HG03354 (cell line): Measurements from ENCODE around the gene DNASE1L2.
"Not testable (repeated sequence)": the region's sequence is repeated elsewhere in the genome, so short reads cannot be mapped to it uniquely, and the experiment has no call there.

ENCODE experiments used
- ATAC-seq: cut with Tn5 transposase; IDR thresholded peaks from one replicate; pipeline ENCODE4 v1.9.1; 2021; ENCODE audit warnings: mild to moderate bottlenecking; ENCODE audit not compliant: unreplicated experiment, poor library complexity, severe bottlenecking

The DNASE1L2 gene

GRCh38 chr16:2203119-2203688 is 33.0 kb upstream of the DNASE1L2 start:
- ATAC-seq: not testable (repeated sequence)

DNA sequence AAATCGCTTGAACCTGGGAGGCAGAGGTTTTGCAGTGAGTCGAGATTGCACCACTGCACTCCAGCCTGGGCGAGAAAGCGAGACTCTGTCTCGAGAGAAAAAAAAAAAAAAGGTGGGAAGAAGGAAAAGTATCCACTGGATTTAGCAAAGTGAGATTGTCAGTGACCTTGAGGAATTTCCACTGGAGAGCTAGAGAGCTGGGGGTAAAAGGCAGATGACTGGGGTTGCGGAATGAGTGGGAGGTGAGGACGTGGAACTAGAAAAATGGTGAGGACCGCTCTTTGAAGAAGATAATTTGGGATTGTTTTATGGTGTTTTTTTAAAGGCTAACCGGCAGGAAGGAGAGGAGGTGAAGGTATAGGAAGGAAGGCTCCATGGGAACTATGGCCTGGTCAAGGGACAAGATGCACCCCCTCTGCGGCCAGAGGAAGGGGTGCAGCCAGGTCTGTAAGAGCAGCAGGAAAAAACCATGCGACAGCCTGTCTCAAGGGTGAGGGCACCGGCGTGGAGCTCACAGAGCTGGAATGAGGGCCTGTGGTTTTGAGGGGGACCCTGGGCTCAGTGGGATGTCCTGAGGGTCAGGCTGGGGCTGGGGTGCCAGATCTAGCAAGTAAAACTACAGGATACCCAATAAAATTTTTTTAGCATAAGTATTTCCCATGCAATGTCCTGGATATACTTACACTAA is 31.7 kb upstream of the DNASE1L2 start:
- ATAC-seq: no peak

GRCh38 chr16:2205104-2205966 is 30.9 kb upstream of the DNASE1L2 start, which contains the start of gene MLST8:
Gene MLST8 (plus strand): TSS chr16:2205454. CDS start chr16:2206086, 632 bp downstream.
- peak; percentile 73 for ATAC-seq

GRCh38 chr16:2205967-2206313 is 30.3 kb upstream of the DNASE1L2 start:
- ATAC-seq: no peak

- no peak for ATAC-seq
Measured at GRCh38 chr16:2206420-2206779, 29.8 kb upstream of the DNASE1L2 start.

- no peak for ATAC-seq
Measured at GRCh38 chr16:2206780-2207433, 29.3 kb upstream of the DNASE1L2 start.

GRCh38 chr16:2207872-2208271 is 28.4 kb upstream of the DNASE1L2 start:
- ATAC-seq: no peak

DNA sequence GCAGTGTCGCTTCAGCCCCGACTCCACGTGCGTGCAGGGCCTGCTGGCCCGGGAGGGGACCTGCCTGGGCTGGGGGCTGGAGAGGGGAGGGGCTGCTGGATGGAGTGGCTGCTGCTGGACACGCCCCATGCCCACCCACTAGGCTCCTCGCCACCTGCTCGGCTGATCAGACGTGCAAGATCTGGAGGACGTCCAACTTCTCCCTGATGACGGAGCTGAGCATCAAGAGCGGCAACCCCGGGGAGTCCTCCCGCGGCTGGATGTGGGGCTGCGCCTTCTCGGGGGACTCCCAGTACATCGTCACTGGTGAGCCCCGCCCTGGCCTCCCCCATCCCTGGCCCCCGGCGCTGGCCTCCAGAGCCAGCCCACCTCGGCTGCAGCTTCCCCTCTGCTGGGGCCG is 27.9 kb upstream of the DNASE1L2 start:
- ATAC-seq: no peak

DNA sequence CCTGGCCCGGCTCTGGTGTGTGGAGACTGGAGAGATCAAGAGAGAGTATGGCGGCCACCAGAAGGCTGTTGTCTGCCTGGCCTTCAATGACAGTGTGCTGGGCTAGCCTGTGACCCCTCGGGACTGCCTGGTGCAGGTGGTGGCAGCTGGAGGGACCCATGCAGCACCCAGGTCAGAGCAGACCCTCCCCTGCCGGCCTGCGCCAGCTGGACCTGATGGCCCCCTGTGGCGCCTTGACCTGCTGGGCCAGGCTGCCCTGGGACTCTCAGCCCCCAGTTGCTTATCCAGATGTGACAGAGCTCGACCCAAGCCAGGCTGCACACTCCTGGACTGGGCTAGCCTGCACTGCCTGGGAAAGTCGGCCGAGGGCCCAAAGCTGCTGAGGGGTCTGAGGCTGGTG is 27.5 kb upstream of the DNASE1L2 start:
- no peak for ATAC-seq

DNA sequence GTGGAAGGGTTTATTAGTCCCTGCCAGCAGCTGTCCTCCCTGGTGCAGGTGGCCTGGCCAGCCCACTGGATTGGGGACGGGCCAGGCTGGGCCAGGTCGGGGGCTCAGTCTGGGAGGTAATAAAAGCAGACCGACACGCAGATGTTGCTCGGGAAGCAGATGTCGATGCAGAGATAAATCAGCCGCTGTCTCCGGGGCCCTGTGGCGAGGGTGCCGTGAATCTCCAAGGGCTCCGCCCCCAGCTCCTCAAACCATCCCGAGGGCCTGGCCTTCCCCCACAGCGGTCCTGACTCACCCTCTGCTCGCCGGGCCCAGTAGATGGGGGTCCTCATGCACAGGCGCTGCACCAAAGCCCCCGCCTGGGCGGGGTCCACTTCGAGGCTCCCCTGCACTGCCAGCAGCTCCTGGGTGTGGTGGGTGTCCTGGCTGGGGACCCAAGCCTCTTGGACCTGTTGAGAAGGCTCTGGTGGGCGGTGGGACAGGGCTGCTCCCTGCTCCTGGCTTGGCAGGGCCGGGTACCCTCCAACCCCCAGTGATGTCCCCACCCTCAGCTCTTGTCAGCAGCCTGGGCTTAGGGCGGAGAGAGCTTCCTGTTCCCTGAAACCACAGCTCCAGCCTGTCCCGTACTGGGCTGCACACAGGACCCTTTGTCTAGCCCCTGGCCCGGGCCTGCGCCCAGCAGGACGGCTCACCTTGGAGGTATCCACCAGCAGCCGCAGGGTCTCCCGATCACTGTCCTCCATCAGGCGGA is 26.8 kb upstream of the DNASE1L2 start:
- ATAC-seq: no peak

- no peak for ATAC-seq
Measured at GRCh38 chr16:2210009-2210332, 26.3 kb upstream of the DNASE1L2 start.

DNA sequence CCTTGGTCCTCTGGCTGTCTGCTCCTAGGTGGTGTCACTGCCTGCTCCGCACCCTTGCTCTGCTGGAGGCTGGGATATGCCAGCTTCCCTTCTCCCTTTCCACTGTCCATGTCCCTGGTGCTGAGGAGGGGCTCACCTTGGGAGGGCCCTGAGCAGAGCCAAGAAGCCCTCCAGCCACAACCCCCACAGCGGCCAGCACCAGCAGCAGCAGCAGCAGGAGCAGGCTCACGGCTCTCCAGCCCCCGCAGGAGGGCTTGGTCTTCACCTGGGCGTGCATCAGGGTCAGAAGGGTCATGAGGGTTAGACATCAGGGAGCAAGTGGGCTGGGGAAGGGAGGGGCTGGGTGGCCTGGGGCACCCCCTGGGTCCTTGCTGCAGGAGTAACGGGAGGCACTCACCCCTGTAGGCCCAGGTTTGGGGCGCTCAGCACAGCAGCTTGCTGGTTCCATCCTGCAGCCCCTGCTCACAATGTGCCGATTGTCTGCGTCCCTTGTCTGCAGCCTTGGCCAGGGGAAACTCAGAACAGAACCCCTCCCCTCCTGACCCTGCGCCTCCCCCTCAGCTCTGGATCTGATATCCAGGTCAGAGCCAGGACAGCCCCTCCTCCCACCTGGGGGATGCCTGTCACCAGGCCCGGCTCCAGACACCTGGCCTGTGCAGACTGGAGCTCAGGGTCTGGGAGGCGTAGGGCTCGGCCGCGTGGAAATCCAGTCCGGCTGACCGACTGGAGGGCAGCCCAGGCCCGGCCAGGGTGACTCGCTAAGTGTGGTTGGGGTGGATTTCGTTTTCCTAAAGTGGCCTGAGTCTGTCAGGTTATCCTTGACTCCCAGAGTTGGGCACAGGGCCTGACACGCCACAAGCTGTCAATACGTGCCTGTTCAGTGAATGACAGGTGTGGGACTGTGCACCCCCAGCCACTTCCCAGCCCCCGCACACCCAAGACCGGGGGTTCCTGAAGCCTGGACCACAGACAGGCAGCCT is 25.6 kb upstream of the DNASE1L2 start, which contains the start of gene BRICD5:
Gene BRICD5 (minus strand): TSS at position 478 of the 980 bp plus-strand sequence. CDS start 30 bp downstream, at position 448.
- no peak for ATAC-seq

DNA sequence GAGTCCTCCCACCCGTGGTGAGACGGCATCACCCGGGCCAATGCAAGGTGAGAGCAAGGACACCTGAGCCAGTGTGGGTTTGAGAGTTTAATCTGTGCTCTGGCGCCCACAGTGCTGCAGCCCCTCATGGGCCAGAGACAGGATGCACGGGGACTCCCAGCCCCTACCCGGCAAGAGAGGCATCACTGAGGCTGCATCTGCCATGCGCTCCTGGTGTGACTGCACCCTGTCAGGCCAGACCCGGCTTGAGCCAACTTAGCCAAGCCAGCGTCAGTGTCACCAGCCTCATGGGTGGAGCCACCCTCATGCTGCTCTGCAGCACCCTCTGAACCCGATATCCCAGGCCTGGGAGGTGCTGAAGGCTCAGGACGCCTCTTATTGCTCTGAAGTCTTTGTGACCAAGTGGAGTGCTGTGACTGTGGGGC is 24.3 kb upstream of the DNASE1L2 start:
- ATAC-seq: no peak

- no peak for ATAC-seq
Measured at GRCh38 chr16:2212362-2213324, 23.6 kb upstream of the DNASE1L2 start.

DNA sequence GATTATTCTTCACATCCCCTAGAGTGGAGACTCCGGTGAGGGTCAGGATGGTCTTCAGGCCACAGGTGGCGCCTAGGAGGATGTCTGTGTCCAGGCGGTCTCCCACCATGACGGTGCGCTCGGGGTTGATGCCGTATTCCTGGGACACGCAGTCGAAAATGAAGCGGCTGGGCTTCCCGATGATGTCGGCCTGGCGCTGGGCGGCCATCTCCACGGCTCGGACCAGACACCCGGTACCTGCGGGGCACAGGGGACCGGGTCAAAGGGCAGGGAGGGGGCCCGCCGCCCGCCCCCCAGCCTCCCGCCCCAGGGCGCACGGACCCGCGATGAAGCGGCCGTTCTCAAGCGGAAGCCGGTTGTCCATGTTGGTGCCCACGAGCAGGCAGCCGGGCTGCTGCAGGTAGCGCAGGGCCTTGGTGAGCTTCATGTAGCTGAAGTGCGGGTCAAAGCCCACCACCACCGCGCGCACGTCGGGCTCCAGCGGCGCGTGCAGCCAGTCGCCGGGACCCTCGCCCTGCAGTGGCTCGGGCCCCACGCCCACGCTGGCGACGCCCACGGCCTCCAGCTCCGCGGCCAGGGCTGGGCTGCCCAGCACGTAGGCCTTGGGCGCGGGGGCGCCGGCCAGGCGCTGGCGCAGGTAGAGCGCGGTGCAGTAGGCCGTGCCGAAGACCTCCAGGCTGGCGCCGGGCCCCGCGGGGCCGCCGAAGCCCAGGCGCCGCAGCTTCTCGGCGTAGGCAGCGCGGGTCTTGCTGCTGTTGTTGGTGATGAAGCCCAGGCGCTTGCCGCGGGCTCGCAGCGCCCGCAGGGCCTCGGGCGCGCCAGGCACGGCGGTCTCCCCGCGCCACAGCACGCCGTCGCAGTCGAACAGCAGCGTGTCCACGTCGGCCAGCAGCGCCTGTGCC is 22.2 kb upstream of the DNASE1L2 start:
- peak; percentile 15 for ATAC-seq

GRCh38 chr16:2214719-2214968 is 21.6 kb upstream of the DNASE1L2 start, which contains the start of gene PGP:
Gene PGP (minus strand): TSS chr16:2214840. CDS start chr16:2214777, 63 bp downstream.
- ATAC-seq: peak; percentile 84

- no peak for ATAC-seq
Measured at GRCh38 chr16:2216330-2216729, 19.9 kb upstream of the DNASE1L2 start.
